Activated T-helper 1 cell treated with anti-CD3 and anti-CD28 coated beads, Interleukin-12 subunit alpha, Interleukin-12 subunit beta, Interleukin-2, Interleukin-4 antibody, amounts not matched to agents 30 ng/mL and 10 ng/mL and 1 ng/mL, durations not matched to agents 14 hours and 24 hours and 36 hours (primary cell): ENCODE results near the gene KLHL9. TPM values are rescaled to one million over a fixed set of nuclear protein-coding genes. Genes with fewer than 3 reads are reported as not detected.
"Not testable (repeated sequence)": the region's sequence is repeated elsewhere in the genome, so short reads cannot be mapped to it uniquely, and the experiment has no call there.

ENCODE experiments used
- DNase-seq: peaks from one replicate; pipeline ENCODE4 v3.0.0; 2021; ENCODE audit warnings: low spot score
- H3K27ac Mint-ChIP-seq: one replicate; pipeline ENCODE4 v1.8.0; 2021; ENCODE audit warnings: mild to moderate bottlenecking, mixed read lengths
- H3K27me3 Mint-ChIP-seq: one replicate; pipeline ENCODE4 v1.8.0; 2022; ENCODE audit warnings: mild to moderate bottlenecking, moderate library complexity, mixed read lengths; ENCODE audit not compliant: insufficient read depth
- H3K36me3 Mint-ChIP-seq: one replicate; pipeline ENCODE4 v1.8.0; 2021; ENCODE audit warnings: low read depth, mixed read lengths
- H3K4me1 Mint-ChIP-seq: one replicate; pipeline ENCODE4 v1.8.0; 2021; ENCODE audit warnings: low read depth, mixed read lengths
- H3K4me3 Mint-ChIP-seq: one replicate; pipeline ENCODE4 v1.8.0; 2021; ENCODE audit warnings: mild to moderate bottlenecking, moderate library complexity, mixed read lengths
- H3K9me3 Mint-ChIP-seq: one replicate; pipeline ENCODE4 v1.8.0; 2021; ENCODE audit warnings: mixed read lengths
- intact Hi-C: fragments of 100-400 bp; cut with micrococcal nuclease; formaldehyde crosslinking; loops from one replicate; pipeline ENCODE4 v1.15.1; 2024
- total RNA-seq: library from RNA; stranded (reverse); gene quantifications from 2 replicates; pipeline ENCODE4 v1.2.3, GENCODE V29; 2022

The KLHL9 gene
- total RNA-seq: 14.1 and 15.6 TPM in 2 replicates

- Mint-ChIP-seq H3K4me3 (peak within 1 kb of the TSS; percentile 92), H3K36me3 (peaks cover 25% of the 10 kb centered on the region), H3K27ac (peak within 1 kb of the TSS; percentile 85), H3K4me1 (peaks cover 32% of the 10 kb centered on the region), H3K9me3 (no peaks in the 10 kb centered on the region), H3K27me3 (peaks cover 13% of the 10 kb centered on the region)
- intact Hi-C loops: loop anchor here (1.0 to 10.0 kb wide), 7 partner anchors 9 to 910 kb away; partner anchors contain the start of genes FOCAD and HACD4
- peak; percentile 75 for DNase-seq
Observed at GRCh38 chr9:21334701-21335632, at the start of gene KLHL9. TSS of gene KLHL9 (minus strand) at chr9:21335404. CDS start at chr9:21334859, 545 bp downstream.

- H3K27ac Mint-ChIP-seq: no peak overlapping the region
- intact Hi-C loops: no loop called here
- no peaks in the 10 kb centered on the region for H3K9me3 Mint-ChIP-seq
- DNase-seq: no peak
- H3K4me3 Mint-ChIP-seq: no peak overlapping the region
- peaks cover 18% of the 10 kb centered on the region for H3K4me1 Mint-ChIP-seq
- peaks cover 53% of the 10 kb centered on the region for H3K27me3 Mint-ChIP-seq
- H3K36me3 Mint-ChIP-seq: no peaks in the 10 kb centered on the region
Observed at GRCh38 chr9:21383627-21384026, 48.4 kb upstream of the KLHL9 start.

GRCh38 chr9:21381448-21382339, 46.5 kb upstream of the KLHL9 start:
- DNase-seq: peak; percentile 6
- Mint-ChIP-seq H3K27ac (no peak overlapping the region), H3K36me3 (no peaks in the 10 kb centered on the region), H3K4me1 (peaks cover 18% of the 10 kb centered on the region), H3K27me3 (peaks cover 43% of the 10 kb centered on the region), H3K4me3 (peak overlapping the region; percentile 3), H3K9me3 (no peaks in the 10 kb centered on the region)
- intact Hi-C loops: loop anchor here (1.0 kb wide), 1 partner anchor 24 kb away; no protein-coding TSS in a partner anchor

- intact Hi-C loops, H3K4me3 Mint-ChIP-seq: not testable (repeated sequence)
Observed at GRCh38 chr9:21371467-21371866, 36.3 kb upstream of the KLHL9 start.

GRCh38 chr9:21367957-21368356, 32.8 kb upstream of the KLHL9 start, which contains the start of gene IFNA13:
TSS of gene IFNA13 (minus strand) at chr9:21368057. CDS start at chr9:21368010, 47 bp downstream.
- H3K4me3 Mint-ChIP-seq: no peak within 1 kb of the TSS
- H3K9me3 Mint-ChIP-seq: no peaks in the 10 kb centered on the region
- H3K27ac Mint-ChIP-seq: no peak within 1 kb of the TSS
- no peak for DNase-seq
- no peaks in the 10 kb centered on the region for H3K36me3 Mint-ChIP-seq
- intact Hi-C loops: no loop called here
- H3K27me3 Mint-ChIP-seq: peaks cover 38% of the 10 kb centered on the region
- no peaks in the 10 kb centered on the region for H3K4me1 Mint-ChIP-seq

More at GRCh38 chr9:21371467-21371866, 36.3 kb upstream of the KLHL9 start:
- H3K36me3 Mint-ChIP-seq, H3K4me1 Mint-ChIP-seq, H3K9me3 Mint-ChIP-seq, H3K27ac Mint-ChIP-seq, DNase-seq: not testable (repeated sequence)
- H3K27me3 Mint-ChIP-seq: peaks cover 20% of the 10 kb centered on the region

GRCh38 chr9:21367169-21367568, 32.0 kb upstream of the KLHL9 start:
- intact Hi-C loops, H3K27ac Mint-ChIP-seq, H3K4me3 Mint-ChIP-seq, H3K36me3 Mint-ChIP-seq, H3K4me1 Mint-ChIP-seq, H3K9me3 Mint-ChIP-seq, DNase-seq: not testable (repeated sequence)
- H3K27me3 Mint-ChIP-seq: peaks cover 43% of the 10 kb centered on the region

- H3K36me3 Mint-ChIP-seq: peaks cover 7% of the 10 kb centered on the region
- DNase-seq: no peak
- H3K27ac Mint-ChIP-seq: no peak overlapping the region
- H3K4me1 Mint-ChIP-seq: peaks cover 10% of the 10 kb centered on the region
- intact Hi-C loops: no loop called here
- peaks cover 59% of the 10 kb centered on the region for H3K27me3 Mint-ChIP-seq
- H3K9me3 Mint-ChIP-seq: no peaks in the 10 kb centered on the region
- no peak overlapping the region for H3K4me3 Mint-ChIP-seq
Observed at GRCh38 chr9:21362287-21362686, 27.1 kb upstream of the KLHL9 start.

GRCh38 chr9:21357479-21358460, 22.6 kb upstream of the KLHL9 start:
- Mint-ChIP-seq H3K27me3 (peaks cover 57% of the 10 kb centered on the region), H3K27ac (peak overlapping the region; percentile 68), H3K4me1 (peaks cover 14% of the 10 kb centered on the region), H3K36me3 (peaks cover 12% of the 10 kb centered on the region), H3K9me3 (peaks cover 11% of the 10 kb centered on the region), H3K4me3 (peak overlapping the region; percentile 56)
- DNase-seq: no peak
- intact Hi-C loops: loop anchor here (1.0 to 2.0 kb wide), 8 partner anchors 22 to 1148 kb away; partner anchors contain the start of gene KLHL9

GRCh38 chr9:21350787-21351186, 15.6 kb upstream of the KLHL9 start, which contains the start of gene IFNA6:
TSS of gene IFNA6 (minus strand) at chr9:21350887. CDS start at chr9:21350887, 0 bp downstream.
- no peak within 1 kb of the TSS for H3K4me3 Mint-ChIP-seq
- peaks cover 11% of the 10 kb centered on the region for H3K9me3 Mint-ChIP-seq
- intact Hi-C loops: no loop called here
- no peak within 1 kb of the TSS for H3K27ac Mint-ChIP-seq
- H3K27me3 Mint-ChIP-seq: peaks cover 59% of the 10 kb centered on the region
- H3K4me1 Mint-ChIP-seq: no peaks in the 10 kb centered on the region
- no peak for DNase-seq
- H3K36me3 Mint-ChIP-seq: peaks cover 4% of the 10 kb centered on the region

GRCh38 chr9:21348430-21348970, 13.3 kb upstream of the KLHL9 start:
- no peak for DNase-seq
- Mint-ChIP-seq H3K4me1 (no peaks in the 10 kb centered on the region), H3K4me3 (no peak overlapping the region), H3K27me3 (peaks cover 53% of the 10 kb centered on the region), H3K9me3 (peaks cover 10% of the 10 kb centered on the region), H3K36me3 (no peaks in the 10 kb centered on the region), H3K27ac (no peak overlapping the region)
- intact Hi-C loops: no loop called here

GRCh38 chr9:21340735-21341134, 5.5 kb upstream of the KLHL9 start:
- H3K4me3 Mint-ChIP-seq: no peak overlapping the region
- H3K27ac Mint-ChIP-seq: no peak overlapping the region
- intact Hi-C loops: no loop called here
- H3K9me3 Mint-ChIP-seq: peaks cover 12% of the 10 kb centered on the region
- peaks cover 48% of the 10 kb centered on the region for H3K27me3 Mint-ChIP-seq
- H3K4me1 Mint-ChIP-seq: no peaks in the 10 kb centered on the region
- no peak for DNase-seq
- peaks cover 1% of the 10 kb centered on the region for H3K36me3 Mint-ChIP-seq
